ENCODE results near the gene ASB16.

DNA sequence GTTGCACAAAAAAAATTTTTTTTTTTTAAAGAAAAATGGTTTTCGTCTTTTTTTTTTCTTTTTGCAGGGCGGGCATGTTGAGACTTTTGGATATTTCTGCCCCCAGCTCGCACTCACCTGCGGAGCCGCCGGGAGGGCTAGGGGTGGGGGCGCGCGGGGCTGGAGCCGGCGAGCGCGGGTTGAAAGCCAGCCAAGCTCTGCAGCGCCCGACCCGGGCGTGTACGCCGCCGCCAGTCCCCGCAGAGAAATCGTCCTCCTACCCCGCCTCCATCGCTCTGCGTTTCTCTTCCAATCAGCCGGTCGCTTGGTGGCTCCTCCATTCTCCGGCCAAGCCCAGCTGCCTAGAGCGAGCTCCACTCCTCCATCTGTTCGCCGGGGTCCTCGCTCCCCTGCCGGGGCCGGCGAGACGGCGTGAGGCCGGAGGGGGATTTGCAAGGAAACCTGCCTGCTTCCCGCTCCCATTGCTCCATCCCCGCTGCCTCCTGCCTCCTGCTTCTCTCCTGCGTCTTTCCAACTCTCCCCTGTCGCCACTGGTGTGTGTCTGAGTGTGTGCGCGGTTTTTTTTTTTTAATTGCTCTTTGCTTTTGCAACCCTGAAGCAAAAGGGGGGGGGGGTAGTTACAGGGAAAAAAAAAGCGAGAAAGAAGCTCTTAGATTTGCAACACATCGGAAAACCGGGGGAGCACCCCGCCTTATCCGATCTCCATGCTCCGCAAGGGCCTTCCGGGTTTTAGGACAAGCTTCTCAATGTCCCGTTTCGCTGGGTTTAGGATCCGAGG is 50.8 kb downstream of the ASB16 start:
- TF ChIP-seq ARNTL (CRISPR knock-in tag; IDR thresholded peaks at IDR 0.05; ENCODE audit: borderline replicate concordance, low read depth) (no peak), PPARA (CRISPR knock-in tag; IDR thresholded peaks at IDR 0.05; ENCODE audit: borderline replicate concordance) (no peak), OSR1 (CRISPR knock-in tag; IDR thresholded peaks at IDR 0.05) (no peak), TOX (CRISPR knock-in tag; IDR thresholded peaks at IDR 0.05; ENCODE audit: borderline replicate concordance) (no peak), CSDC2 (CRISPR knock-in tag; IDR thresholded peaks at IDR 0.05) (no peak)
- TF ChIP-seq, protein P1, sequence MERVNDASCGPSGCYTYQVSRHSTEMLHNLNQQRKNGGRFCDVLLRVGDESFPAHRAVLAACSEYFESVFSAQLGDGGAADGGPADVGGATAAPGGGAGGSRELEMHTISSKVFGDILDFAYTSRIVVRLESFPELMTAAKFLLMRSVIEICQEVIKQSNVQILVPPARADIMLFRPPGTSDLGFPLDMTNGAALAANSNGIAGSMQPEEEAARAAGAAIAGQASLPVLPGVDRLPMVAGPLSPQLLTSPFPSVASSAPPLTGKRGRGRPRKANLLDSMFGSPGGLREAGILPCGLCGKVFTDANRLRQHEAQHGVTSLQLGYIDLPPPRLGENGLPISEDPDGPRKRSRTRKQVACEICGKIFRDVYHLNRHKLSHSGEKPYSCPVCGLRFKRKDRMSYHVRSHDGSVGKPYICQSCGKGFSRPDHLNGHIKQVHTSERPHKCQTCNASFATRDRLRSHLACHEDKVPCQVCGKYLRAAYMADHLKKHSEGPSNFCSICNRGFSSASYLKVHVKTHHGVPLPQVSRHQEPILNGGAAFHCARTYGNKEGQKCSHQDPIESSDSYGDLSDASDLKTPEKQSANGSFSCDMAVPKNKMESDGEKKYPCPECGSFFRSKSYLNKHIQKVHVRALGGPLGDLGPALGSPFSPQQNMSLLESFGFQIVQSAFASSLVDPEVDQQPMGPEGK (CRISPR knock-in tag; IDR thresholded peaks at IDR 0.05; ENCODE audit: borderline replicate concordance), result no peak
- TF ChIP-seq, protein P2, sequence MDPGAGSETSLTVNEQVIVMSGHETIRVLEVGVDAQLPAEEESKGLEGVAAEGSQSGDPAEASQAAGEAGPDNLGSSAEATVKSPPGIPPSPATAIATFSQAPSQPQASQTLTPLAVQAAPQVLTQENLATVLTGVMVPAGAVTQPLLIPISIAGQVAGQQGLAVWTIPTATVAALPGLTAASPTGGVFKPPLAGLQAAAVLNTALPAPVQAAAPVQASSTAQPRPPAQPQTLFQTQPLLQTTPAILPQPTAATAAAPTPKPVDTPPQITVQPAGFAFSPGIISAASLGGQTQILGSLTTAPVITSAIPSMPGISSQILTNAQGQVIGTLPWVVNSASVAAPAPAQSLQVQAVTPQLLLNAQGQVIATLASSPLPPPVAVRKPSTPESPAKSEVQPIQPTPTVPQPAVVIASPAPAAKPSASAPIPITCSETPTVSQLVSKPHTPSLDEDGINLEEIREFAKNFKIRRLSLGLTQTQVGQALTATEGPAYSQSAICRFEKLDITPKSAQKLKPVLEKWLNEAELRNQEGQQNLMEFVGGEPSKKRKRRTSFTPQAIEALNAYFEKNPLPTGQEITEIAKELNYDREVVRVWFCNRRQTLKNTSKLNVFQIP (CRISPR knock-in tag; IDR thresholded peaks at IDR 0.05; ENCODE audit: borderline replicate concordance, low read depth), result no peak

Measured in SK-N-SH treated with all-trans-retinoic acid at 6 μM for 48 hours (cell line).